GM19463 (cell line): ENCODE data around the gene ZNF385C.
"Not testable (repeated sequence)": the region's sequence is repeated elsewhere in the genome, so short reads cannot be mapped to it uniquely, and the experiment has no call there.

Experiments
- ATAC-seq: cut with Tn5 transposase; IDR thresholded peaks from one replicate; pipeline ENCODE4 v1.9.1; 2021; ENCODE audit warnings: mild to moderate bottlenecking, moderate library complexity; ENCODE audit not compliant: unreplicated experiment

The ZNF385C gene

GRCh38 chr17:42025191-42025579 is 73.1 kb downstream of the ZNF385C start:
- ATAC-seq, result no peak

- ATAC-seq, result no peak
Observed at GRCh38 chr17:42023524-42024349, 74.5 kb downstream of the ZNF385C start.

GRCh38 chr17:42020845-42021244 is 77.4 kb downstream of the ZNF385C start:
- ATAC-seq, result not testable (repeated sequence)

- peak; percentile 67 for ATAC-seq
Observed at GRCh38 chr17:42019509-42020404, 78.5 kb downstream of the ZNF385C start, which contains the start of gene NKIRAS2. Gene NKIRAS2 (plus strand): TSS chr17:42020090. CDS start chr17:42021578, 1,488 bp downstream.

- ATAC-seq, result no peak
Observed at GRCh38 chr17:42018988-42019387, 79.3 kb downstream of the ZNF385C start.

- no peak for ATAC-seq
Observed at GRCh38 chr17:42018339-42018738, 79.9 kb downstream of the ZNF385C start.

- no peak for ATAC-seq
Observed at GRCh38 chr17:42017866-42018200, 80.4 kb downstream of the ZNF385C start.

- peak; percentile 78 for ATAC-seq
Observed at GRCh38 chr17:42016941-42017865, 81.1 kb downstream of the ZNF385C start, which contains the start of gene DNAJC7. Gene DNAJC7 (minus strand): TSS chr17:42017439. CDS start chr17:42017416, 23 bp downstream.

- ATAC-seq, result no peak
Observed at GRCh38 chr17:42016411-42016831, 81.9 kb downstream of the ZNF385C start.

GRCh38 chr17:42013740-42014139 is 84.5 kb downstream of the ZNF385C start:
- not testable (repeated sequence) for ATAC-seq

GRCh38 chr17:42012363-42012762 is 85.9 kb downstream of the ZNF385C start:
- ATAC-seq, result not testable (repeated sequence)

- ATAC-seq, result no peak
Observed at GRCh38 chr17:42010898-42011516, 87.3 kb downstream of the ZNF385C start.

- ATAC-seq, result not testable (repeated sequence)
Observed at GRCh38 chr17:42010266-42010680, 88.0 kb downstream of the ZNF385C start.

- no peak for ATAC-seq
Observed at GRCh38 chr17:42009170-42009569, 89.1 kb downstream of the ZNF385C start.

GRCh38 chr17:42005166-42005565 is 93.1 kb downstream of the ZNF385C start:
- no peak for ATAC-seq

GRCh38 chr17:42002792-42003301 is 95.4 kb downstream of the ZNF385C start:
- no peak for ATAC-seq

- no peak for ATAC-seq
Observed at GRCh38 chr17:42002175-42002791, 96.0 kb downstream of the ZNF385C start.

- ATAC-seq, result no peak
Observed at GRCh38 chr17:42001729-42002128, 96.5 kb downstream of the ZNF385C start.

GRCh38 chr17:42000413-42001133 is 97.7 kb downstream of the ZNF385C start:
- ATAC-seq, result no peak
